ENCODE measurements around the gene CPED1.

Gene CPED1

DNA sequence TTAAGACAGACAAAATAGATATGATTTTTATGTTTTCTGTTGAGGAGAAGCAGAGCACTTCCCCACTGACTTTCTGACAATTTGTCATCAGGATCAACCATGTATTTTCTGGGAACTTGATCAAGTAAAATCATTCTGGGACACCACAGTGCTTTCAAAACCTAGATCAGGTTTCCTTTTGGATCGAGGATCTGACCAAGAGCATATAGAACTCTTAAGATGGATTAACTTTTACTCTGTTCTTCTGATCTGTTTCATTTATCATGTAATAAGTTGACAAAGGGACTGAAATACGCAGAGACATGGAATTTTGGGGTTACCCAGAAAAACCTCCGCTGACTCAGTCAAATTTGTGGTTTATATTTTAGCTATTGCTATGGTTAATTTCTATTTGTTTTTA is 204.3 kb downstream of the CPED1 start (continued):
- TF ChIP-seq GFI1B (tag by site-specific recombination; IDR thresholded peaks at IDR 0.05) (no peak), ZNF211 (tag by site-specific recombination; IDR thresholded peaks at IDR 0.05; ENCODE audit: low read depth) (no peak), SETDB1 (IDR thresholded peaks at IDR 0.05; ENCODE audit: insufficient read length, low read length) (no peak)

- TF ChIP-seq SCRT2 (tag by site-specific recombination; IDR thresholded peaks at IDR 0.05) (no peak), ZNF416 (tag by site-specific recombination; IDR thresholded peaks at IDR 0.05) (no peak), ZNF488 (tag by site-specific recombination; IDR thresholded peaks at IDR 0.05) (no peak), ZFP69B (tag by site-specific recombination; IDR thresholded peaks at IDR 0.05) (no peak), ZEB2 (tag by site-specific recombination; IDR thresholded peaks at IDR 0.05) (no peak), ZNF639 (tag by site-specific recombination; IDR thresholded peaks at IDR 0.05) (no peak), RBAK (tag by site-specific recombination; IDR thresholded peaks at IDR 0.05) (no peak), ZNF221 (tag by site-specific recombination; IDR thresholded peaks at IDR 0.05; ENCODE audit: borderline replicate concordance) (no peak), KLF10 (tag by site-specific recombination; IDR thresholded peaks at IDR 0.05) (no peak), ZBTB20 (tag by site-specific recombination; IDR thresholded peaks at IDR 0.05) (no peak), MZF1 (tag by site-specific recombination; IDR thresholded peaks at IDR 0.05; ENCODE audit: borderline replicate concordance) (no peak), ZNF654 (tag by site-specific recombination; IDR thresholded peaks at IDR 0.05; ENCODE audit: low read depth) (no peak), ZNF274 (IDR thresholded peaks at IDR 0.05; ENCODE audit: low read length) (no peak), ZNF274 (tag by site-specific recombination; IDR thresholded peaks at IDR 0.05; ENCODE audit: borderline replicate concordance) (no peak), ZNF214 (tag by site-specific recombination; IDR thresholded peaks at IDR 0.05; ENCODE audit: borderline replicate concordance) (no peak)
- TF ChIP-seq, protein P1, sequence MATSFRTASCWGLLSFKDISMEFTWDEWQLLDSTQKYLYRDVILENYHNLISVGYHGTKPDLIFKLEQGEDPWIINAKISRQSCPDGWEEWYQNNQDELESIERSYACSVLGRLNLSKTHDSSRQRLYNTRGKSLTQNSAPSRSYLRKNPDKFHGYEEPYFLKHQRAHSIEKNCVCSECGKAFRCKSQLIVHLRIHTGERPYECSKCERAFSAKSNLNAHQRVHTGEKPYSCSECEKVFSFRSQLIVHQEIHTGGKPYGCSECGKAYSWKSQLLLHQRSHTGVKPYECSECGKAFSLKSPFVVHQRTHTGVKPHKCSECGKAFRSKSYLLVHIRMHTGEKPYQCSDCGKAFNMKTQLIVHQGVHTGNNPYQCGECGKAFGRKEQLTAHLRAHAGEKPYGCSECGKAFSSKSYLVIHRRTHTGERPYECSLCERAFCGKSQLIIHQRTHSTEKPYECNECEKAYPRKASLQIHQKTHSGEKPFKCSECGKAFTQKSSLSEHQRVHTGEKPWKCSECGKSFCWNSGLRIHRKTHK (tag by site-specific recombination; IDR thresholded peaks at IDR 0.05): no peak
- TF ChIP-seq, protein P2, sequence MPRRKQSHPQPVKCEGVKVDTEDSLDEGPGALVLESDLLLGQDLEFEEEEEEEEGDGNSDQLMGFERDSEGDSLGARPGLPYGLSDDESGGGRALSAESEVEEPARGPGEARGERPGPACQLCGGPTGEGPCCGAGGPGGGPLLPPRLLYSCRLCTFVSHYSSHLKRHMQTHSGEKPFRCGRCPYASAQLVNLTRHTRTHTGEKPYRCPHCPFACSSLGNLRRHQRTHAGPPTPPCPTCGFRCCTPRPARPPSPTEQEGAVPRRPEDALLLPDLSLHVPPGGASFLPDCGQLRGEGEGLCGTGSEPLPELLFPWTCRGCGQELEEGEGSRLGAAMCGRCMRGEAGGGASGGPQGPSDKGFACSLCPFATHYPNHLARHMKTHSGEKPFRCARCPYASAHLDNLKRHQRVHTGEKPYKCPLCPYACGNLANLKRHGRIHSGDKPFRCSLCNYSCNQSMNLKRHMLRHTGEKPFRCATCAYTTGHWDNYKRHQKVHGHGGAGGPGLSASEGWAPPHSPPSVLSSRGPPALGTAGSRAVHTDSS (tag by site-specific recombination; IDR thresholded peaks at IDR 0.05): no peak
- ChIA-PET POLR2A (no interaction called here), CTCF (interaction anchor here (1.1 kb wide), 1 partner anchor 22 kb away, joined by 3 read pairs; no protein-coding TSS in a partner anchor)
- H3K36me3 ChIP-seq (ENCODE audit: control insufficient read depth in 2 of 2, insufficient read depth in 1 of 2, low read length in 2 of 2): no peaks in the 10 kb centered on the region
- H3K27ac ChIP-seq (ENCODE audit: extremely low read depth, low read depth, low read length): no peak overlapping the region
- no peak overlapping the region for H3K4me3 ChIP-seq (ENCODE audit: low read depth, low read length)
- H3K4me1 ChIP-seq (ENCODE audit: control insufficient read depth, insufficient read depth, low read length): no peaks in the 10 kb centered on the region
- H3K9me3 ChIP-seq (ENCODE audit: control insufficient read depth, insufficient read depth, low read depth, low read length): no peaks in the 10 kb centered on the region
Observed at GRCh38 chr7:121195010-121195409, 206.5 kb downstream of the CPED1 start.

- Histone ChIP-seq H3K27ac (ENCODE audit: extremely low read depth, low read depth, low read length) (no peak overlapping the region), H3K4me3 (ENCODE audit: low read depth, low read length) (no peak overlapping the region)
Observed at GRCh38 chr7:121195874-121196273, 207.4 kb downstream of the CPED1 start.

More at GRCh38 chr7:121195874-121196273, 207.4 kb downstream of the CPED1 start:
- TF ChIP-seq PRDM4 (tag by site-specific recombination; IDR thresholded peaks at IDR 0.05) (0 out of 2 replicates have a peak, but pooled peaks have one; percentile 35), TCF7L2 (IDR thresholded peaks at IDR 0.05; ENCODE audit: borderline replicate concordance, low read depth, low read length) (no peak), OSR2 (tag by site-specific recombination; IDR thresholded peaks at IDR 0.05) (no peak), ZBTB7A (tag by site-specific recombination; IDR thresholded peaks at IDR 0.05; ENCODE audit: low read depth) (no peak), FEZF1 (tag by site-specific recombination; IDR thresholded peaks at IDR 0.05) (no peak)
- no peaks in the 10 kb centered on the region for H3K4me1 ChIP-seq (ENCODE audit: control insufficient read depth, insufficient read depth, low read length)
- CTCF ChIA-PET: interaction anchor here (0.6 to 1.0 kb wide), 2 partner anchors 20 to 368 kb away, joined by 3 to 4 read pairs; no protein-coding TSS in a partner anchor
- no peaks in the 10 kb centered on the region for H3K36me3 ChIP-seq (ENCODE audit: control insufficient read depth in 2 of 2, insufficient read depth in 1 of 2, low read length in 2 of 2)
- H3K9me3 ChIP-seq (ENCODE audit: control insufficient read depth, insufficient read depth, low read depth, low read length): no peaks in the 10 kb centered on the region
- POLR2A ChIA-PET: no interaction called here
